ENCODE measurements around the gene PZP.
"Not testable (repeated sequence)": the region's sequence is repeated elsewhere in the genome, so short reads cannot be mapped to it uniquely, and the experiment has no call there.

DNA sequence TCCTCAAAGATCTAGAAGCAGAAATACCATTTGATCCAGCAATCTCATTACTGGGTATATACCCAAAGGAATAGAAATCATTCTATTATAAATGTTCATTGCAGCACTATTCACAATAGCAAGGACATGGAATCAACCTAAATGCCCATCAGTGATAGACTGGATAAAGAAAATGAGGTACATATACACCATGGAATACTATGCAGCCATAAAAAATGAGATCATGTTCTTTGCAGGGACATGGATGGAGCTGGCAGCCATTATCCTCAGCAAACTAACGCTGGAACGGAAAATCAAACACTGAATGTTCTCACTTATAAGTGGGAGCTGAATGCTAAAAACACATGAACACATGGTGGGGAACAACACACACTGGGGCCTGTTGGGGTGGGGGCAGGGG lies 44.6 kb upstream of the PZP start:
- TF ChIP-seq, protein P1, sequence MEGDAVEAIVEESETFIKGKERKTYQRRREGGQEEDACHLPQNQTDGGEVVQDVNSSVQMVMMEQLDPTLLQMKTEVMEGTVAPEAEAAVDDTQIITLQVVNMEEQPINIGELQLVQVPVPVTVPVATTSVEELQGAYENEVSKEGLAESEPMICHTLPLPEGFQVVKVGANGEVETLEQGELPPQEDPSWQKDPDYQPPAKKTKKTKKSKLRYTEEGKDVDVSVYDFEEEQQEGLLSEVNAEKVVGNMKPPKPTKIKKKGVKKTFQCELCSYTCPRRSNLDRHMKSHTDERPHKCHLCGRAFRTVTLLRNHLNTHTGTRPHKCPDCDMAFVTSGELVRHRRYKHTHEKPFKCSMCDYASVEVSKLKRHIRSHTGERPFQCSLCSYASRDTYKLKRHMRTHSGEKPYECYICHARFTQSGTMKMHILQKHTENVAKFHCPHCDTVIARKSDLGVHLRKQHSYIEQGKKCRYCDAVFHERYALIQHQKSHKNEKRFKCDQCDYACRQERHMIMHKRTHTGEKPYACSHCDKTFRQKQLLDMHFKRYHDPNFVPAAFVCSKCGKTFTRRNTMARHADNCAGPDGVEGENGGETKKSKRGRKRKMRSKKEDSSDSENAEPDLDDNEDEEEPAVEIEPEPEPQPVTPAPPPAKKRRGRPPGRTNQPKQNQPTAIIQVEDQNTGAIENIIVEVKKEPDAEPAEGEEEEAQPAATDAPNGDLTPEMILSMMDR (IDR thresholded peaks at IDR 0.05; ENCODE audit: insufficient read depth, low read length), result not testable (repeated sequence)
- TF ChIP-seq, protein P2, sequence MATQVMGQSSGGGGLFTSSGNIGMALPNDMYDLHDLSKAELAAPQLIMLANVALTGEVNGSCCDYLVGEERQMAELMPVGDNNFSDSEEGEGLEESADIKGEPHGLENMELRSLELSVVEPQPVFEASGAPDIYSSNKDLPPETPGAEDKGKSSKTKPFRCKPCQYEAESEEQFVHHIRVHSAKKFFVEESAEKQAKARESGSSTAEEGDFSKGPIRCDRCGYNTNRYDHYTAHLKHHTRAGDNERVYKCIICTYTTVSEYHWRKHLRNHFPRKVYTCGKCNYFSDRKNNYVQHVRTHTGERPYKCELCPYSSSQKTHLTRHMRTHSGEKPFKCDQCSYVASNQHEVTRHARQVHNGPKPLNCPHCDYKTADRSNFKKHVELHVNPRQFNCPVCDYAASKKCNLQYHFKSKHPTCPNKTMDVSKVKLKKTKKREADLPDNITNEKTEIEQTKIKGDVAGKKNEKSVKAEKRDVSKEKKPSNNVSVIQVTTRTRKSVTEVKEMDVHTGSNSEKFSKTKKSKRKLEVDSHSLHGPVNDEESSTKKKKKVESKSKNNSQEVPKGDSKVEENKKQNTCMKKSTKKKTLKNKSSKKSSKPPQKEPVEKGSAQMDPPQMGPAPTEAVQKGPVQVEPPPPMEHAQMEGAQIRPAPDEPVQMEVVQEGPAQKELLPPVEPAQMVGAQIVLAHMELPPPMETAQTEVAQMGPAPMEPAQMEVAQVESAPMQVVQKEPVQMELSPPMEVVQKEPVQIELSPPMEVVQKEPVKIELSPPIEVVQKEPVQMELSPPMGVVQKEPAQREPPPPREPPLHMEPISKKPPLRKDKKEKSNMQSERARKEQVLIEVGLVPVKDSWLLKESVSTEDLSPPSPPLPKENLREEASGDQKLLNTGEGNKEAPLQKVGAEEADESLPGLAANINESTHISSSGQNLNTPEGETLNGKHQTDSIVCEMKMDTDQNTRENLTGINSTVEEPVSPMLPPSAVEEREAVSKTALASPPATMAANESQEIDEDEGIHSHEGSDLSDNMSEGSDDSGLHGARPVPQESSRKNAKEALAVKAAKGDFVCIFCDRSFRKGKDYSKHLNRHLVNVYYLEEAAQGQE (IDR thresholded peaks at IDR 0.05; ENCODE audit: insufficient replicate concordance, low read depth), result not testable (repeated sequence)
